Panc1 (cell line): ENCODE data around the gene CMIP. TPM values are rescaled to one million over a fixed set of nuclear protein-coding genes. Genes with fewer than 3 reads are reported as not detected.

ENCODE experiments used
- ATAC-seq: fragments of 200-7000 bp; cut with Tn5 transposase; 2 replicates; pipeline ENCODE4 v1.9.1; 2020; ENCODE audit warnings: mild to moderate bottlenecking, moderate library complexity
- BruUV-seq: library from RNA; stranded (reverse); fragments of 400-500 nt; replicated peaks from 2 replicates; lab custom pipeline; 2021; lab: Mats Ljungman, UMichigan
- CTCF ChIA-PET: fragments of 300-600 bp; sonication (Branson Sonifier 250); formaldehyde crosslinking; loops from one replicate; lab custom pipeline; 2022; ENCODE audit warnings: antibody characterized with exemption; lab: Charles Lee
- POLR2A ChIA-PET: fragments of 300-600 bp; sonication (Branson Sonifier 250); formaldehyde crosslinking; loops from one replicate; lab custom pipeline; 2022; ENCODE audit warnings: antibody characterized with exemption; lab: Charles Lee
- DNase-seq: peaks from one replicate; pipeline ENCODE4 v3.0.0-alpha.2; 2010; ENCODE audit warnings: low read depth, low spot score
- H3K27ac ChIP-seq: 2 replicates; pipeline ENCODE4 v1.5.1; 2011; ENCODE audit warnings: mild to moderate bottlenecking, low read length, inconsistent platforms
- H3K27me3 ChIP-seq: fragments of 200-500 bp; sonication (Bioruptor generic); 2 replicates; pipeline ENCODE4 v1.6.0; 2014; ENCODE audit warnings: low read length, inconsistent platforms; ENCODE audit not compliant: control insufficient read depth, insufficient read depth
- H3K36me3 ChIP-seq: fragments of 200-500 bp; sonication (Bioruptor generic); 2 replicates; pipeline ENCODE4 v1.5.1; 2014; ENCODE audit warnings: inconsistent platforms, mild to moderate bottlenecking, low read length, moderate library complexity; ENCODE audit not compliant: control insufficient read depth, insufficient read depth
- H3K4me1 ChIP-seq: 2 replicates; pipeline ENCODE4 v1.5.1; 2011; ENCODE audit warnings: inconsistent platforms, mild to moderate bottlenecking, low read length, moderate library complexity; ENCODE audit not compliant: control insufficient read depth, insufficient read depth
- H3K4me3 ChIP-seq, 2 experiments: 2 replicates each; pipeline ENCODE4 v1.5.1; 2011 to 2012; ENCODE audit warnings: low read depth in 2 of 2, low read length in 2 of 2, mild to moderate bottlenecking in 2 of 2, inconsistent platforms in 1 of 2, moderate library complexity in 1 of 2
- H3K9me3 ChIP-seq: fragments of 200-500 bp; sonication (Bioruptor generic); 2 replicates; pipeline ENCODE4 v1.5.1; 2014; ENCODE audit warnings: low read depth, mild to moderate bottlenecking, inconsistent platforms, low read length, moderate library complexity; ENCODE audit not compliant: control insufficient read depth, insufficient read depth
- POLR2AphosphoS5 ChIP-seq: IDR thresholded peaks from 2 replicates; pipeline ENCODE4 v1.6.1; 2012; ENCODE audit warnings: mild to moderate bottlenecking, low read depth, low read length, moderate library complexity
- SIN3A ChIP-seq: IDR thresholded peaks from 2 replicates; pipeline ENCODE4 v1.6.1; 2012; ENCODE audit warnings: low read depth, mild to moderate bottlenecking, low read length, moderate library complexity, borderline replicate concordance; ENCODE audit not compliant: insufficient read depth
- TCF7L2 ChIP-seq: IDR thresholded peaks from 2 replicates; pipeline ENCODE4 v1.6.1; 2011; ENCODE audit warnings: mild to moderate bottlenecking, low read depth, low read length, inconsistent platforms
- in situ Hi-C: cut with HindIII; loops from 2 replicates; pipeline ENCODE4 v1.10.0; 2016; ENCODE audit warnings: low sequenced_read_pairs, low pct_unique_long_range_greater_than_20kb
- intact Hi-C: fragments of 100-400 bp; cut with micrococcal nuclease; formaldehyde crosslinking; loops from one replicate; pipeline ENCODE4 v1.10.0; 2022; ENCODE audit not compliant: unreplicated experiment
- total RNA-seq: library from RNA; stranded (reverse); gene quantifications from one replicate; pipeline ENCODE4 v1.2.1, GENCODE V29; 2021; ENCODE audit not compliant: unreplicated experiment
- TF ChIP-seq, protein P1 (sequence below): fragments of 450-650 bp; IDR thresholded peaks from 2 replicates; pipeline ENCODE4 v1.5.1; 2017; ENCODE audit warnings: mild to moderate bottlenecking
- TF ChIP-seq, protein P2 (sequence below), 2 experiments: IDR thresholded peaks; 2 replicates each; pipeline ENCODE4 v1.6.1; 2011 to 2012; ENCODE audit warnings: low read depth in 2 of 2, control low read depth in 1 of 2, low read length in 1 of 2, mild to moderate bottlenecking in 1 of 2, moderate library complexity in 1 of 2; ENCODE audit not compliant: insufficient read depth in 1 of 2

Gene CMIP
- total RNA-seq, 1 experiment from 2014 or later, result 49.7 TPM

DNA sequence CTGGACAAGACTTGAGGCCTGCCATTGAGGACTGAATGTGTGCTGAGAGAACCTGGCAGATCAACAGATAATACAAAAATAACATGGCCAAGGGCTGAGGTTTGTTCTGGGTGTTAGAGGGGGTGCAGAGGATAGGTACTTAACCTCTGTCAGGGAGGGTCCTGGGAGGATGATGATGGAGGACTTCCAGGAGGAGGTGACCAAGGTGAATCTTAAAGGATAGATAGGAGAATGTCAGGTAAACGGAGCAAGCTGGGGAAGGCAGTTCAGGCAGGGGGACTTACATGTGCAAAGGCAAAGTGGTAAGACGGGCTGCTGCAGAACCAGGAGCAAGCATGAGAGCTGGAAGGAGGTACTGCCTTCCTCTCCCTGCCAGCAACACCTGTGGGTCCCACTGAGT is 214.6 kb downstream of the CMIP start:
- CTCF ChIA-PET, result no interaction called here
- Histone ChIP-seq H3K4me1 (no peaks in the 10 kb centered on the region), H3K9me3 (no peaks in the 10 kb centered on the region), H3K4me3 (no peak overlapping the region), H3K36me3 (no peaks in the 10 kb centered on the region; the same call in 1 of the 2 replicates), H3K27ac (no peak overlapping the region), H3K27me3 (no peaks in the 10 kb centered on the region)
- no peak for TF ChIP-seq TCF7L2
- TF ChIP-seq POLR2AphosphoS5, result no peak
- TF ChIP-seq, protein P1, sequence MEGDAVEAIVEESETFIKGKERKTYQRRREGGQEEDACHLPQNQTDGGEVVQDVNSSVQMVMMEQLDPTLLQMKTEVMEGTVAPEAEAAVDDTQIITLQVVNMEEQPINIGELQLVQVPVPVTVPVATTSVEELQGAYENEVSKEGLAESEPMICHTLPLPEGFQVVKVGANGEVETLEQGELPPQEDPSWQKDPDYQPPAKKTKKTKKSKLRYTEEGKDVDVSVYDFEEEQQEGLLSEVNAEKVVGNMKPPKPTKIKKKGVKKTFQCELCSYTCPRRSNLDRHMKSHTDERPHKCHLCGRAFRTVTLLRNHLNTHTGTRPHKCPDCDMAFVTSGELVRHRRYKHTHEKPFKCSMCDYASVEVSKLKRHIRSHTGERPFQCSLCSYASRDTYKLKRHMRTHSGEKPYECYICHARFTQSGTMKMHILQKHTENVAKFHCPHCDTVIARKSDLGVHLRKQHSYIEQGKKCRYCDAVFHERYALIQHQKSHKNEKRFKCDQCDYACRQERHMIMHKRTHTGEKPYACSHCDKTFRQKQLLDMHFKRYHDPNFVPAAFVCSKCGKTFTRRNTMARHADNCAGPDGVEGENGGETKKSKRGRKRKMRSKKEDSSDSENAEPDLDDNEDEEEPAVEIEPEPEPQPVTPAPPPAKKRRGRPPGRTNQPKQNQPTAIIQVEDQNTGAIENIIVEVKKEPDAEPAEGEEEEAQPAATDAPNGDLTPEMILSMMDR, result no peak
- TF ChIP-seq, protein P2, sequence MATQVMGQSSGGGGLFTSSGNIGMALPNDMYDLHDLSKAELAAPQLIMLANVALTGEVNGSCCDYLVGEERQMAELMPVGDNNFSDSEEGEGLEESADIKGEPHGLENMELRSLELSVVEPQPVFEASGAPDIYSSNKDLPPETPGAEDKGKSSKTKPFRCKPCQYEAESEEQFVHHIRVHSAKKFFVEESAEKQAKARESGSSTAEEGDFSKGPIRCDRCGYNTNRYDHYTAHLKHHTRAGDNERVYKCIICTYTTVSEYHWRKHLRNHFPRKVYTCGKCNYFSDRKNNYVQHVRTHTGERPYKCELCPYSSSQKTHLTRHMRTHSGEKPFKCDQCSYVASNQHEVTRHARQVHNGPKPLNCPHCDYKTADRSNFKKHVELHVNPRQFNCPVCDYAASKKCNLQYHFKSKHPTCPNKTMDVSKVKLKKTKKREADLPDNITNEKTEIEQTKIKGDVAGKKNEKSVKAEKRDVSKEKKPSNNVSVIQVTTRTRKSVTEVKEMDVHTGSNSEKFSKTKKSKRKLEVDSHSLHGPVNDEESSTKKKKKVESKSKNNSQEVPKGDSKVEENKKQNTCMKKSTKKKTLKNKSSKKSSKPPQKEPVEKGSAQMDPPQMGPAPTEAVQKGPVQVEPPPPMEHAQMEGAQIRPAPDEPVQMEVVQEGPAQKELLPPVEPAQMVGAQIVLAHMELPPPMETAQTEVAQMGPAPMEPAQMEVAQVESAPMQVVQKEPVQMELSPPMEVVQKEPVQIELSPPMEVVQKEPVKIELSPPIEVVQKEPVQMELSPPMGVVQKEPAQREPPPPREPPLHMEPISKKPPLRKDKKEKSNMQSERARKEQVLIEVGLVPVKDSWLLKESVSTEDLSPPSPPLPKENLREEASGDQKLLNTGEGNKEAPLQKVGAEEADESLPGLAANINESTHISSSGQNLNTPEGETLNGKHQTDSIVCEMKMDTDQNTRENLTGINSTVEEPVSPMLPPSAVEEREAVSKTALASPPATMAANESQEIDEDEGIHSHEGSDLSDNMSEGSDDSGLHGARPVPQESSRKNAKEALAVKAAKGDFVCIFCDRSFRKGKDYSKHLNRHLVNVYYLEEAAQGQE (IDR thresholded peaks at IDR 0.05; ENCODE audit: insufficient read depth in 1 of 2, low read depth in 2 of 2, low read length in 1 of 2), result no peak
- no peak for TF ChIP-seq SIN3A
- in situ Hi-C loops (no loop called here), intact Hi-C loops (no loop called here)
- no peak for DNase-seq
- no peak for ATAC-seq
- no TSS peak for BruUV-seq
- POLR2A ChIA-PET, result no interaction called here

DNA sequence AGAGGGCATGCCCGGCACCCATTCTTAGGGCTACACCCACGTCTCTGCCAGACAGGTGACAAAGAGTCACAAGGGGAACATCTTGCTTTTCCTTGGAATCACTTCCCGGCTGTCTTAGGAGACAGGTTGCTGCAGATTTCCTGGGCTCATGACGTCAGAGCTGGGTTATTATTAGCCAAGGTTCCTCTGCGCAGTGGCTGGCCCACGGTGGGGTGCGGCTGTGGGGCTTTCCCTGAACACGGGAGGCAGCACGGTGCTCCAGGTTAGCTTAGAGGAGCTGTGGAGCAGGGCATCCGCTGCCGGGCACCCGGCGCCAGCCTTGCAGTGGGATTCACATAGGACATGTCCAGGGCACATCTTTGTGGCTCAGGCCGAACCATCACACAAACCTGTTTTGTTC is 216.5 kb downstream of the CMIP start:
- Histone ChIP-seq H3K9me3 (no peaks in the 10 kb centered on the region), H3K4me1 (no peaks in the 10 kb centered on the region), H3K4me3 (no peak overlapping the region), H3K27ac (no peak overlapping the region), H3K36me3 (no peaks in the 10 kb centered on the region; the same call in 1 of the 2 replicates), H3K27me3 (no peaks in the 10 kb centered on the region)
- CTCF ChIA-PET, result no interaction called here
- POLR2A ChIA-PET, result no interaction called here
- ATAC-seq, result no peak
- no peak for DNase-seq
- TF ChIP-seq SIN3A (no peak), TCF7L2 (no peak), POLR2AphosphoS5 (no peak)
- TF ChIP-seq, protein P2 (IDR thresholded peaks at IDR 0.05; ENCODE audit: insufficient read depth in 1 of 2, low read depth in 2 of 2, low read length in 1 of 2), result no peak
- TF ChIP-seq, protein P1, result no peak
- intact Hi-C loops, result no loop called here
- in situ Hi-C loops, result no loop called here
- no TSS peak for BruUV-seq
